Stimulated activated naive CD4-positive, alpha-beta T cell (primary cell): ENCODE measurements around the gene KRT17.
"Not testable (repeated sequence)": the region's sequence is repeated elsewhere in the genome, so short reads cannot be mapped to it uniquely, and the experiment has no call there.

Source experiments
- DNase-seq, 6 experiments: peaks; one replicate each; lab custom pipeline; 2025; lab: John Stamatoyannopoulos, UW

Gene KRT17

DNA sequence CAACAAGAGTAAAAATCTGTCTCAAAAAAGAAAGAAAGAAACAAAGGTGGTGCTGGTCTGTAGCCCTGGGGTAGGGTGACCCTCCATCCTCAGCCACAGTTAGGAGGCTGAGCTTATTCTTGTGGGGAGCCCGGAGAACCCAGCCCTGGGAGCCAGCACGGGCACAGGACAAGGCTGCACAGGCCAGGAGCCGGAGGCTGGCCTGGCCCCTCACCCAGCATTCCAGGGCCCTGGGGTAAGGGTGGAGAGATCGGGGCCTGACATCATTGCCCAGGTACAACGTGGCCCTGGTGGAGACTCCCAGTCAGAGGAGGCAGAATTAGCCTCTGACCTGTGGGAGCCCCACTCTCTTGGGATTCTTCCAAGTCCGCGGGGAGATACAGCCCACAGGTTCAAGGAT, 10.3 kb upstream of the KRT17 start:
- no peak for DNase-seq

- no peak for DNase-seq
These were observed 9.3 kb upstream of the KRT17 start for GRCh38 chr17:41633556-41634199.

DNA sequence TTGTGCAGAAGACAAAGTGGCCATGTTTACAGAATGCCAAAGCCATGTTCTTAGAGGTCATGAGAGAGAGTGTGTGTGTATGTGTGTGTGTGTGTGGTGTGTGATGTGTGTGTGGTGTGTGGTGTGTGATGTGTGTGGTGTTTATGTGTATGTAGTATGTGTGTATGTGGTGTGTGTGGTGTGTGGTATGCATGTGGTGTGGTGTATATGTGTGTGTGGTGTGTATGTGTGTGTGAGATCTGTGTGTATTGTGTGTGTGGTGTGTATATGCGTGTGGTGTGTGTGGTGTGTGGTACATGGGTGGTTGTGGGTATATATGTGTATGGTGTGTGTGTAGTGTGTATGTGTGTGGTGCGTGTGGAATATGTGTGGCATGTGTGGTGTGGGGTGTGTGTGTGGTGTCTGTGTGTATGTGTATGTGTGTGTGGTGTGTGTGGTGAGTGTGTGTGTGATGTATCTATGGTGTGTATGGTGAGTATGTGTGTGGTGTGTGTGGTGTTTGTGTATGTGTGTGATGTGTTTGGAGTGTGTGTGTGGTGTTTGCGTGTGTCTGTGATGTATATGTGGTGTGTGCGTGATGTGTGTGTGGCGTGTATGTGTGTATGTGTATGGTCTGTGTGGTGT, 8.2 kb upstream of the KRT17 start:
- no peak for DNase-seq

DNA sequence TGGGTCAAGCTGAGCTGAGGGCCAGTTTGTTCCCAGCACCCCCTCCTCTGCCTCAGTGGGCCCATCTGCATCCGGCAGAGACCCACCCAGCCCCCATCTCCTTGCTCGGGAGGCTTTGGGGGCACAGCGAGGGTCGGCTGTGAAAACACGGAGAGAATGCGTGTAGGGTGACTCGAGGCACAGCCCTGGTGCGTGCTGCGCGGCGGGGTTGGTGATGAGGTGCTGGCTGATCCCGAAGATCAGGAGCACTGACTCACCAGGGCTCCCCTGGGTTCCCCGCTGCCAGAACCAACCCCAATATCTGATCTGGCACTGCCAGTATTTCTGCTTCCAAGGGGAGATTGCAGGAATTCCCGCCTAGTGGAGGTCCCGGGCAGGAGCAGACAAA, 7.5 kb upstream of the KRT17 start:
- DNase-seq: no peak

DNA sequence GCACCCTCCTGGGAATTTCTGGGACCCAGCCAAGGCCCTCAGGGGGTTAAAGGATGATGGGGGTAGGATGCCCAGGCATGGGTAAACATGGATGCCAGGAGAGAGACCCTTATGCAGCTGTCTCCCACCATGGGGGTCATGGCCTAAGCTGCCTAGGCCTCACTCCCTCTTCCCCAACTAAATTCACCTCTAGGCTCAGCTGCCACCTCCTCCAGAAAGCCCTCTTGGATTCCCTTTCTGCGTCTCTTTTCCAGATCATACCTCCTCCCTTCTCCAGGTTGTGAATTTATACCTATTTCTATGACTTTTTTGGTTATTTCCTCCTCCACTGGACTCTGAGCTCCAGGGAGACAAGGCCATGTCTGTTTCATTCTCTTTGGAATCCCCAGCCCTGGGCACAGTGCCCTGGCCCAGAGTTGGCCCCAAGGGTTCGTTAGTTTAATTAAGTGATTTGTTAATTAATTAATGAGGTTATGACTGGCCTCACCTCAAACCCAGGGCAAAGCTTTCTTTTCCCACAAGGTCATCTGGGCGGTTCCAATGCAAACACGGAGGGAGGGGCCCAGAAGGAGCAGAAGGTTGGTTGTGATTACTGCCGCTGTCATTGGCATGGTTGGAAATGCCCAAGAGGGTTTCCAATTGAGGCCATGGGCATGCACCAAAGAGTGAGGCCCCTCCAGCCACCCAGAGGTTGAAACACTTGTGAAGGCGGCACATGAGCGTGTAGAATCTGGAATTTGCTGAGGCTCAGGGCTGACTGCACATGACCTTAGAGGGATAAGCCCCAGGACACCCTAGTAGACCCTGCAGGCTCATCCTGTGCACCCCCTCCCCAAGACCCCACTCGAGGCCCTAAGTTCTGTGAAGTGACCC, 6.9 kb upstream of the KRT17 start:
- DNase-seq: no peak

DNA sequence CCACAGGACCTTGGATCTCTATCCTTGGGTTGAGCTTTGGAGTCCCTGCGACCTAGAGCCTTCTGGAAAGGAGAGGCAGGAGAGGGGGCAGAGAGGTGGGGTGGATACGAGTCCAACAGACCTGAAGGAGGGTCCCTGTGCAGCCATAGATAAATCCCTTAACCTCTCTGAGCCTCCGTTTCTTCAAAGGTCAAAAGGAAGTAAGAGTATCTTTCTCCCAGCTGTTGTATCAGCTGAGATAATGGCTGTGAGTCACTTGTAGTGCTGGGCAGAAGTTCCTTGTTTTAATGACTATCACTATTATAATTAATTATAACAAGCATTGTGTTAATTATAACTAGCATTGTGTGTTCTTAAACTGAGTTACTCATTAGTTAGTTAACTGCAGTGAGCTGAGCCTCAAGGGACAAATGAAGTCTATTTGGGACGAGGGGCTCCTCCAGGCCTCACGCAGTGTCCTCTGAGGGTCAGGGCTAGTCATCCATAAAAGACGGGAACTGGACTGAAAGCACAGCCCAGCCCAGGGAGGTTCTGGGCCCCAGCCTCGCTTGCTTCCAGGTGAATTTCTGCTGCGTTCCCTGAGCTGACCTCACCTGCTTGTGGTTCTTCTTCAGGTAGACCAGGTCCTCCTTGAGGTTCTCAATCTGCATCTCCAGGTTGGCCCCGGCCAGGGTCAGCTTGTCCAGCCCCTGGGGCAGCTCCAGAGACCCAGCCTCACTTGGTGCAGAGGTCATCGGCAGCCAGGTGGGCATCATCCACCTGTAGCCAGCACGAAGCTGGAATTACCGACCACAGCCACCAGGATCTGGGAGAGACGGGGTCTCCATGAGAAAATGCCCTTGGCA, 5.7 kb upstream of the KRT17 start:
- no peak for DNase-seq

- DNase-seq: no peak
These were observed 4.9 kb upstream of the KRT17 start for GRCh38 chr17:41629316-41629715.

- DNase-seq: not testable (repeated sequence)
These were observed 4.4 kb upstream of the KRT17 start for GRCh38 chr17:41628621-41629255.

GRCh38 chr17:41628073-41628370, 3.6 kb upstream of the KRT17 start:
- not testable (repeated sequence) for DNase-seq

GRCh38 chr17:41627316-41628072, 3.1 kb upstream of the KRT17 start:
- no peak for DNase-seq

DNA sequence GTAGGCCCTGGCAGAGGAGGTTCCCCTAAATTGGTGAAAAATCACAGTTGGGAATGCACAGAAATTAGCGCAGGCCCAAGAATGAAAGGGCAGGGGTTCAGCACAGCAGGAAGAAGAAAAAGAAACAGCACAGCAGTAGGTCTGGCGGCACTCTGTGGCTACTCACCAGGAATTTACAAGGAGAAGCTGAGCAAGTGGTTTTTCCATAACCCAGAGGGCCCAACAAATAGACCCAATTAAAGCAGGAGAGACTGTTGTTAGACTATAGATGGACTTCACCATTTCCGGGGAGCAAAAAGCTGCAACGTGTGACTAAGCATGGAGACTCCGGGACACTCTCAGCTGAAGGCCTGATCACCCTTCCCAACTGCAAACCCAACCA, 2.5 kb upstream of the KRT17 start:
- DNase-seq: not testable (repeated sequence)

DNA sequence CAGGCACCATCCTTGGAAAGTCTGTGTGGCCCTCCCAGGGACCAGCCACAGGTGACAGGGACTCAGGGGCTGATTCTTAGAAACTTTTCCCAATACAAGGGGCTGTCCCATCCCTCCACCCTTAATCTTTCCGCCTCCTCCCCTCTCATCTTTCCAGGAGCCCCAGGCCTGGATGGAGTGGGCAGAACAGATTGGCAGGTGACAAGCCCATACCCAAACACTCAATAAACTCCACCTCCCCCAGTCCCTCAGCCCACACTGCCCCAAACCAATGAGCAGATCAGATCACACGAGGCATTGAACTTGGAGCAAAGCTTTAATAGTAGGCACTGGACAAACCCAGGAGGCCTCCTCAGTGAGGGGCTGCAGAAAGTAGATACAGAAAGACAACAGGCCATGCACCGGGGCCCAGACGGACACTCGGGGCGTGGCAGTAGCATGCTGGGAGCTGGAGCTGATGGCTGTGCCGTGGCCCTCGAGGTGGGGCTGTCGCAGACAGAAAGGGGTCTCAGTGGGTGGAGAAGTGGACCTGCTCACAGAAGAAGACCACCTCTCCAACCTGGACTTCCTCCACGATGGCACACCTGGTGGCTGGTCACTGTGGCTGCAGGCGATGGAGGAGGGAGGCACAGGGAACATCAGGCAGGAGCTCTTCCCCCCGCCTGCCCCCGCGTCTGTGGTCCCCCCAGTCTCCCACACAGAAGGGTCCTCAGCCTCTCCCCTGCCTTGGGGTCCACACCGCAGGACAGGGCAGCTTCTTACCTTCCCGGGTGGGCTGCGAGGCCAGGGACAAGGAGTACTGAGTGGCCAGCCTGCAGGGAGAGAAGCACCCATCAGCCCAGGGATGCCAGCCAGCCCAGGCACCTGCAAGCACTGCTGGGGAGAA, 1.9 kb upstream of the KRT17 start:
- not testable (repeated sequence) for DNase-seq

- DNase-seq: no peak
These were observed 1.2 kb upstream of the KRT17 start for GRCh38 chr17:41625602-41626001.

- not testable (repeated sequence) for DNase-seq
These were observed 1.1 kb downstream of the KRT17 start for GRCh38 chr17:41623184-41623861.

- DNase-seq: not testable (repeated sequence)
These were observed 1.8 kb downstream of the KRT17 start for GRCh38 chr17:41622340-41623183.

DNA sequence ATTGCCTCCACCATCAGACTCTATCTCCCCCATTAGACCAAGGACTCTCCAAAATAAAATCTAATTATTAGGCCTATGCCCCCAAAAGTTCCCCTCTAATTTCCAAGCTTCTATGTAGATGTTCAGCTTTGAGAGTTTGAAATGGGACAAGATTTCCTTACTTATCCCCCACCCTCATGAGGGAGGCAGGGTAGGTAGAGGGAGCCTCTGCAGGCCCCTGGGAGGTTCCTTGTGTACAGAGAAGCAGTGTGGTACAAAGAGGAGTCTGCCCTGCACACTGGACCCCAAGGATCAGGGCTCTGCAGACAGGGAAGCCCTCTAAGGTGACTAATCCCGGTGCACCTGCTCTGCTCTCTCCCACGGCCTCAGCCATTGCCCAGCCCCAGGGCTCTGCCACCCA, 2.5 kb downstream of the KRT17 start:
- DNase-seq: no peak

GRCh38 chr17:41621435-41621817, 2.9 kb downstream of the KRT17 start:
- DNase-seq: not testable (repeated sequence)

DNA sequence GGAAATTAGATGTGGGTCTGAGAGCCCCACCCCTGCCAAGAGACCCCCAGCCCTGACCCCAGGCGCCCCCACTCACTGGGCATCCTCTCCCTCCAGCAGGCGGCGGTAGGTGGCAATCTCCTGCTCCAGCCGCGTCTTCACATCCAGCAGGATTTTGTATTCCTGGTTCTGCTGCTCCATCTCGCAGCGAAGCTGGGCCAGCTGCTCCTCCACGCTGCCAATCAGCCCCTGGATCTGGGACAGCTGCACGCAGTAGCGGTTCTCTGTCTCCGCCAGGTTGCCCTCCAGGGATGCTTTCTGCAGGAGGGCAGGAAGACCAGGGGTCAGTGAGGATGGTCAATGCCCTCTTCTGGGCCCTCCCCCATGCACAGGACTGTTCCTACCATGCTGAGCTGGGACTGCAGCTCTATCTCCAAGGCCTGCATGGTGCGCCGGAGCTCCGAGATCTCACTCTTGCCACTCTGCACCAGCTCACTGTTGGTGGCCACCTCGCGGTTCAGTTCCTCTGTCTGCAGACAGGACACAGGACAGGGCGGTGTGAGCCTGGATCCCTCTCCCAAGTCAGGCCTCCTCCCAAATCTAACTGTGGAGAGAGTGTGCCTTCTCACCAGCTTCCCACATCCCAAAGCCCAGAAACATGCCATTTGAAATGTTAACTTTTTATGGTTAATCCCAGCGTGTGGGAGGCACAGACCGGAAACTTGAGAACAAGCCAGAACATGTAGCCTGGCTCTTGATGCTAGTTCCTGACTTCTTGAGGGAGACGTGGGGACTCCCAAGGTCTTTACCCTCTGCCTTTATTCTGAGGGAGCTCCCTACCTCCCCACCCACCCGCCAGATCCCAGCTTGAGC, 3.6 kb downstream of the KRT17 start:
- no peak for DNase-seq
